Transverse colon (tissue), 4 donors: ENCODE measurements around the gene NR2C1. TPM values are rescaled to one million over a fixed set of nuclear protein-coding genes. Genes with fewer than 3 reads are reported as not detected.
"Not testable (repeated sequence)": the region's sequence is repeated elsewhere in the genome, so short reads cannot be mapped to it uniquely, and the experiment has no call there.

ENCODE experiments used
- DNase-seq: peaks from one replicate; pipeline ENCODE4 v3.0.0-alpha.2; 2019
- H3K27ac ChIP-seq, 4 donors: fragments of 200-600 bp; sonication (generic); 2 replicates each; pipeline ENCODE4 v1.5.1; 2016 to 2018; ENCODE audit warnings: inconsistent platforms in 4 of 4
- H3K27me3 ChIP-seq: fragments of 200-600 bp; sonication (generic); 2 replicates; pipeline ENCODE4 v1.5.1; 2017; ENCODE audit warnings: inconsistent platforms
- H3K36me3 ChIP-seq, 4 donors: fragments of 200-600 bp; sonication (generic); 2 replicates each; pipeline ENCODE4 v1.5.1; 2017 to 2019; ENCODE audit warnings: inconsistent platforms in 4 of 4
- H3K4me1 ChIP-seq, 4 donors: fragments of 200-600 bp; sonication (generic); 2 replicates each; pipeline ENCODE4 v1.5.1; 2017 to 2020; ENCODE audit warnings: inconsistent platforms in 4 of 4
- H3K4me3 ChIP-seq, 4 donors: fragments of 200-600 bp; sonication (generic); 1 replicate in 1 of 4; 2 replicates in 3 of 4; pipeline versions ENCODE4 v1.5.1 to v1.6.1; 2017 to 2019; ENCODE audit warnings: inconsistent platforms in 4 of 4
- H3K9me3 ChIP-seq, 2 donors: fragments of 200-600 bp; sonication (generic); 2 replicates each; pipeline ENCODE4 v1.5.1; 2017 to 2019; ENCODE audit warnings: inconsistent platforms in 2 of 2
- CTCF ChIP-seq, 5 experiments: fragments of 200-600 bp in 3 of 5; fragments of 450-650 bp in 2 of 5; sonication (generic) in 3 of 5; IDR thresholded peaks; 1 replicate in 2 of 5; 2 replicates in 3 of 5; pipeline ENCODE4 v1.5.1; 2016 to 2017; ENCODE audit warnings: antibody characterized with exemption in 5 of 5, inconsistent platforms in 3 of 5, mild to moderate bottlenecking in 2 of 5, moderate library complexity in 1 of 5
- EP300 ChIP-seq: sonication (generic); formaldehyde crosslinking; IDR thresholded peaks from one replicate; pipeline ENCODE4 v1.6.1; 2017; ENCODE audit warnings: antibody characterized with exemption, low read depth
- POLR2A ChIP-seq: fragments of 450-650 bp; IDR thresholded peaks from one replicate; pipeline ENCODE4 v1.6.1; 2016; ENCODE audit warnings: antibody characterized with exemption, mild to moderate bottlenecking, moderate library complexity
- POLR2AphosphoS5 ChIP-seq, 3 donors: sonication (generic); formaldehyde crosslinking; IDR thresholded peaks; one replicate each; pipeline ENCODE4 v1.6.1; 2016; ENCODE audit warnings: antibody characterized with exemption in 3 of 3
- WGBS, 2 donors: methylation state at CpG; one replicate each; pipeline ENCODE4 v1.1.5; 2018; ENCODE audit warnings: low coverage in 1 of 2; 5-methylcytosine and 5-hydroxymethylcytosine counted together
- in situ Hi-C, 4 donors: fragments of 200-750 bp; cut with MboI; loops; one replicate each; pipeline versions ENCODE4 v1.15.0 to v1.15.1; 2017; ENCODE audit warnings: low sequenced_read_pairs in 3 of 4, low pct_ligation_motif_present in 1 of 4, low pct_unique_long_range_greater_than_20kb in 1 of 4
- intact Hi-C: fragments of 100-400 bp; cut with DNase I; formaldehyde crosslinking; loops from one replicate; pipeline ENCODE4 v1.15.1; 2023; ENCODE audit warnings: low total_unique reads
- total RNA-seq, 4 donors: library from RNA; depleted of rRNA; stranded (reverse); fragments of >200 nt; gene quantifications; one replicate each; pipeline ENCODE4 v1.1.0, GENCODE V29; 2016

NR2C1 gene
- total RNA-seq, 4 donors from 2014 or later = 25.1 to 157 (median 46.0) TPM

GRCh38 chr12:94987801-94988200 lies 85.6 kb downstream of the NR2C1 start:
- Histone ChIP-seq H3K27ac (no peak overlapping the region), H3K4me1 (no peaks in the 10 kb centered on the region), H3K9me3 (no peaks in the 10 kb centered on the region), H3K4me3 (no peak overlapping the region), H3K36me3 (peaks cover 0 to 3% (median 0%) of the 10 kb centered on the region in 4 donors), H3K27me3 (no peaks in the 10 kb centered on the region)
- 61% methylated on average over 2 of the region's 2 CpGs for WGBS, 2 donors
- no peak for DNase-seq
- intact Hi-C loops = no loop called here
- TF ChIP-seq CTCF (IDR thresholded peaks at IDR 0.05) = no peak
- TF ChIP-seq EP300 = no peak
- TF ChIP-seq POLR2AphosphoS5 (IDR thresholded peaks at IDR 0.05) = no peak
- TF ChIP-seq POLR2A = no peak
- in situ Hi-C loops = no loop called here

GRCh38 chr12:94987076-94987669 lies 86.2 kb downstream of the NR2C1 start:
- DNase-seq = no peak
- Histone ChIP-seq H3K9me3 (no peaks in the 10 kb centered on the region), H3K27me3 (no peaks in the 10 kb centered on the region), H3K4me1 (no peaks in the 10 kb centered on the region), H3K27ac (no peak overlapping the region), H3K36me3 (no peaks in the 10 kb centered on the region), H3K4me3 (no peak overlapping the region)
- in situ Hi-C loops (no loop called here), intact Hi-C loops (no loop called here)
- WGBS, 2 donors = 85 to 91% methylated on average over 5 to 8 of the region's 8 CpGs
- no peak for TF ChIP-seq CTCF (IDR thresholded peaks at IDR 0.05)
- TF ChIP-seq POLR2AphosphoS5 (IDR thresholded peaks at IDR 0.05) = no peak
- TF ChIP-seq POLR2A = no peak
- no peak for TF ChIP-seq EP300

DNA sequence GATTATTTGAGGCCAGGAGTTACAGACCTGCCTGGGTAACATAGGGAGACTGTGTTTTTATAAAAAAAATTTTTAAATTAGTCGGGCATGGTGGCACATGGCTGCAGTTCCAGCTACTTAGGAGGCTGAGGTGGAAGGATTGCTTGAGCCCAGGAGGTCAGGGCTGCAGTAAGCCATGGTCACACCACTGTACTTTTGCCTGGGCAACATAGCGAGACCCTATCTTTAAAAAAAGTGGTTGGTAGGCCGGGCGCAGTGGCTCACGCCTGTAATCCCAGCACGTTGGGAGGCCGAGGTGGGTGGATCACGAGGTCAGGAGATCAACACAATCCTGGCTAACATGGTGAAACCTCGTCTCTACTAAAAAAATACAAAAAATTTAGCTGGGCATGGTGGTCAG lies 88.3 kb downstream of the NR2C1 start:
- WGBS, 2 donors = 83 to 89% methylated on average over 1 to 9 of the region's 9 CpGs
- DNase-seq, H3K27me3 ChIP-seq, H3K27ac ChIP-seq, H3K36me3 ChIP-seq, intact Hi-C loops, H3K4me3 ChIP-seq, in situ Hi-C loops, H3K9me3 ChIP-seq, H3K4me1 ChIP-seq: not testable (repeated sequence)

DNA sequence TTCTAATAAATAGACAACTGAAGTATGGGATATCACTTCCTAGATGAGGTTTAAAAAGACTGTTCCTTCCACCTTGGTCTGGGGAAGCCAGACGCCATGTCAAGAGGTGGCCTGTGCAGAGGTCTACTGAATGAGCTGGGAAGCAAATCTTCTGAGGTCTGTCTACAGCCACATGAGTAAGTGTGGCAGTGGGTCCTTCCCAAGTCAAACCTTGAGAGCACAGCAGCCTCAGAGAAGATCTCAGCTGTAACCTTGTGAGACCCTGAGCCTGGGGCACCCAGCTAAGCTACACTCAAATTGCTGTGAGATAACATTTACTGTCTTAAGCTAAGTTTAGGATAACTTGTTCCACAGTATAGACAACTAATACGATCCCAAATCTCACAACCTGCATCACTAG lies 90.1 kb downstream of the NR2C1 start:
- no peak for DNase-seq
- TF ChIP-seq EP300 (no peak), POLR2AphosphoS5 (IDR thresholded peaks at IDR 0.05) (no peak)
- no peaks in the 10 kb centered on the region for H3K9me3 ChIP-seq
- intact Hi-C loops = no loop called here
- WGBS, 2 donors = 98% methylated on average over 2 of the region's 2 CpGs; no CpG with 5 or more reads in 1 of the 2 donors
- no peak overlapping the region for H3K27ac ChIP-seq
- H3K36me3 ChIP-seq = no peaks in the 10 kb centered on the region
- H3K4me3 ChIP-seq = no peak overlapping the region
- H3K4me1 ChIP-seq = no peaks in the 10 kb centered on the region
- no peaks in the 10 kb centered on the region for H3K27me3 ChIP-seq
- in situ Hi-C loops = no loop called here

GRCh38 chr12:94982456-94982855 lies 91.0 kb downstream of the NR2C1 start:
- 30 to 76% methylated on average over 2 to 7 of the region's 7 CpGs for WGBS, 2 donors
- Histone ChIP-seq H3K27ac (no peak overlapping the region), H3K4me3 (no peak overlapping the region), H3K27me3 (no peaks in the 10 kb centered on the region), H3K4me1 (no peaks in the 10 kb centered on the region), H3K9me3 (no peaks in the 10 kb centered on the region), H3K36me3 (no peaks in the 10 kb centered on the region)
- in situ Hi-C loops = no loop called here
- intact Hi-C loops = no loop called here
- TF ChIP-seq POLR2AphosphoS5 (IDR thresholded peaks at IDR 0.05) = no peak
- TF ChIP-seq EP300 = no peak
- TF ChIP-seq POLR2A = no peak
- TF ChIP-seq CTCF (IDR thresholded peaks at IDR 0.05) = no peak
- DNase-seq = no peak
